ENCODE measurements around the gene NYAP1. TPM values are rescaled to one million over a fixed set of nuclear protein-coding genes. Genes with fewer than 3 reads are reported as not detected.

The NYAP1 gene
- total and polyA plus RNA-seq, 2 of the 8 experiments (the other 6 are each of a cell fraction or from before 2014, with no cell fraction given), result 1.9 to 4.6 TPM

DNA sequence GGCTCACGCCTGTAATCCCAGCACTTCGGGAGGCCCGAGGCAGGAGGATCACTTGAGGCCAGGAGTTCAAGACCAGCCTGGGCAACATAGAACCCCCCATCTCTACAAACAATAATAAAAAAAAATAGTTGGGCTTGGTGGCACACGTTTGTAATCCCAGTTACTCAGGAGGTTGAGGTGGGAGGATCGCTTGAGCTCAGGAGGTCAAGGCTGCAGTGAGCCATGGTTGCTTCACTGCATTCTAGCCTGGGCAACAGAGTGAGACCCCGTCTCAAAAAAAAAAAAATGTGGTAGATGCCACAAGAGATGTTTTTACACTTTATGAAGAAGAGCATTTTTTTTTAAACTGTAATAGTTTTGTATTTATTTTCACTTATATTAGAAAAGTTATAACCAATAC, 12.8 kb downstream of the NYAP1 start (continued):
- TF ChIP-seq, protein P1, sequence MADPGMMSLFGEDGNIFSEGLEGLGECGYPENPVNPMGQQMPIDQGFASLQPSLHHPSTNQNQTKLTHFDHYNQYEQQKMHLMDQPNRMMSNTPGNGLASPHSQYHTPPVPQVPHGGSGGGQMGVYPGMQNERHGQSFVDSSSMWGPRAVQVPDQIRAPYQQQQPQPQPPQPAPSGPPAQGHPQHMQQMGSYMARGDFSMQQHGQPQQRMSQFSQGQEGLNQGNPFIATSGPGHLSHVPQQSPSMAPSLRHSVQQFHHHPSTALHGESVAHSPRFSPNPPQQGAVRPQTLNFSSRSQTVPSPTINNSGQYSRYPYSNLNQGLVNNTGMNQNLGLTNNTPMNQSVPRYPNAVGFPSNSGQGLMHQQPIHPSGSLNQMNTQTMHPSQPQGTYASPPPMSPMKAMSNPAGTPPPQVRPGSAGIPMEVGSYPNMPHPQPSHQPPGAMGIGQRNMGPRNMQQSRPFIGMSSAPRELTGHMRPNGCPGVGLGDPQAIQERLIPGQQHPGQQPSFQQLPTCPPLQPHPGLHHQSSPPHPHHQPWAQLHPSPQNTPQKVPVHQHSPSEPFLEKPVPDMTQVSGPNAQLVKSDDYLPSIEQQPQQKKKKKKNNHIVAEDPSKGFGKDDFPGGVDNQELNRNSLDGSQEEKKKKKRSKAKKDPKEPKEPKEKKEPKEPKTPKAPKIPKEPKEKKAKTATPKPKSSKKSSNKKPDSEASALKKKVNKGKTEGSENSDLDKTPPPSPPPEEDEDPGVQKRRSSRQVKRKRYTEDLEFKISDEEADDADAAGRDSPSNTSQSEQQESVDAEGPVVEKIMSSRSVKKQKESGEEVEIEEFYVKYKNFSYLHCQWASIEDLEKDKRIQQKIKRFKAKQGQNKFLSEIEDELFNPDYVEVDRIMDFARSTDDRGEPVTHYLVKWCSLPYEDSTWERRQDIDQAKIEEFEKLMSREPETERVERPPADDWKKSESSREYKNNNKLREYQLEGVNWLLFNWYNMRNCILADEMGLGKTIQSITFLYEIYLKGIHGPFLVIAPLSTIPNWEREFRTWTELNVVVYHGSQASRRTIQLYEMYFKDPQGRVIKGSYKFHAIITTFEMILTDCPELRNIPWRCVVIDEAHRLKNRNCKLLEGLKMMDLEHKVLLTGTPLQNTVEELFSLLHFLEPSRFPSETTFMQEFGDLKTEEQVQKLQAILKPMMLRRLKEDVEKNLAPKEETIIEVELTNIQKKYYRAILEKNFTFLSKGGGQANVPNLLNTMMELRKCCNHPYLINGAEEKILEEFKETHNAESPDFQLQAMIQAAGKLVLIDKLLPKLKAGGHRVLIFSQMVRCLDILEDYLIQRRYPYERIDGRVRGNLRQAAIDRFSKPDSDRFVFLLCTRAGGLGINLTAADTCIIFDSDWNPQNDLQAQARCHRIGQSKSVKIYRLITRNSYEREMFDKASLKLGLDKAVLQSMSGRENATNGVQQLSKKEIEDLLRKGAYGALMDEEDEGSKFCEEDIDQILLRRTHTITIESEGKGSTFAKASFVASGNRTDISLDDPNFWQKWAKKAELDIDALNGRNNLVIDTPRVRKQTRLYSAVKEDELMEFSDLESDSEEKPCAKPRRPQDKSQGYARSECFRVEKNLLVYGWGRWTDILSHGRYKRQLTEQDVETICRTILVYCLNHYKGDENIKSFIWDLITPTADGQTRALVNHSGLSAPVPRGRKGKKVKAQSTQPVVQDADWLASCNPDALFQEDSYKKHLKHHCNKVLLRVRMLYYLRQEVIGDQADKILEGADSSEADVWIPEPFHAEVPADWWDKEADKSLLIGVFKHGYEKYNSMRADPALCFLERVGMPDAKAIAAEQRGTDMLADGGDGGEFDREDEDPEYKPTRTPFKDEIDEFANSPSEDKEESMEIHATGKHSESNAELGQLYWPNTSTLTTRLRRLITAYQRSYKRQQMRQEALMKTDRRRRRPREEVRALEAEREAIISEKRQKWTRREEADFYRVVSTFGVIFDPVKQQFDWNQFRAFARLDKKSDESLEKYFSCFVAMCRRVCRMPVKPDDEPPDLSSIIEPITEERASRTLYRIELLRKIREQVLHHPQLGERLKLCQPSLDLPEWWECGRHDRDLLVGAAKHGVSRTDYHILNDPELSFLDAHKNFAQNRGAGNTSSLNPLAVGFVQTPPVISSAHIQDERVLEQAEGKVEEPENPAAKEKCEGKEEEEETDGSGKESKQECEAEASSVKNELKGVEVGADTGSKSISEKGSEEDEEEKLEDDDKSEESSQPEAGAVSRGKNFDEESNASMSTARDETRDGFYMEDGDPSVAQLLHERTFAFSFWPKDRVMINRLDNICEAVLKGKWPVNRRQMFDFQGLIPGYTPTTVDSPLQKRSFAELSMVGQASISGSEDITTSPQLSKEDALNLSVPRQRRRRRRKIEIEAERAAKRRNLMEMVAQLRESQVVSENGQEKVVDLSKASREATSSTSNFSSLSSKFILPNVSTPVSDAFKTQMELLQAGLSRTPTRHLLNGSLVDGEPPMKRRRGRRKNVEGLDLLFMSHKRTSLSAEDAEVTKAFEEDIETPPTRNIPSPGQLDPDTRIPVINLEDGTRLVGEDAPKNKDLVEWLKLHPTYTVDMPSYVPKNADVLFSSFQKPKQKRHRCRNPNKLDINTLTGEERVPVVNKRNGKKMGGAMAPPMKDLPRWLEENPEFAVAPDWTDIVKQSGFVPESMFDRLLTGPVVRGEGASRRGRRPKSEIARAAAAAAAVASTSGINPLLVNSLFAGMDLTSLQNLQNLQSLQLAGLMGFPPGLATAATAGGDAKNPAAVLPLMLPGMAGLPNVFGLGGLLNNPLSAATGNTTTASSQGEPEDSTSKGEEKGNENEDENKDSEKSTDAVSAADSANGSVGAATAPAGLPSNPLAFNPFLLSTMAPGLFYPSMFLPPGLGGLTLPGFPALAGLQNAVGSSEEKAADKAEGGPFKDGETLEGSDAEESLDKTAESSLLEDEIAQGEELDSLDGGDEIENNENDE (IDR thresholded peaks at IDR 0.05; ENCODE audit: insufficient replicate concordance, low read length), result no peak
- TF ChIP-seq JUND (IDR thresholded peaks at IDR 0.05; ENCODE audit: low read length) (no peak), ASH2L (IDR thresholded peaks at IDR 0.05; ENCODE audit: low read length) (no peak), TEAD4 (IDR thresholded peaks at IDR 0.05; ENCODE audit: low read depth, low read length) (no peak), SIN3A (conservative IDR thresholded peaks at IDR 0.05 in 1 of 2, IDR thresholded peaks at IDR 0.05 in 1 of 2; ENCODE audit: low read depth in 1 of 2, low read length in 2 of 2) (no peak), TBP (IDR thresholded peaks at IDR 0.05; ENCODE audit: low read depth, low read length) (no peak), POLR2A (IDR thresholded peaks at IDR 0.05; ENCODE audit: control extremely low read depth in 1 of 2, low read depth in 2 of 2, low read length in 2 of 2) (no peak)

Data from H1 (cell line).